CD4-positive, CD25-positive, alpha-beta regulatory T cell (primary cell): ENCODE results near the gene MBD3L2. TPM values are rescaled to one million over a fixed set of nuclear protein-coding genes. Genes with fewer than 3 reads are reported as not detected.
A peak's percentile ranks its signal among the peaks of the same experiment; 100 is the strongest.

ENCODE experiments used
- ATAC-seq, 2 donors: fragments of 150-1000 bp; cut with Tn5 transposase; one replicate each; pipeline ENCODE4 v1.10.0; 2021; ENCODE audit warnings: low read depth in 2 of 2, moderate number of reproducible peaks in 2 of 2, moderate library complexity in 1 of 2
- DNase-seq, 3 donors: peaks; one replicate each; pipeline versions ENCODE4 v3.0.0 to v3.0.0-alpha.2; 2012 to 2022; ENCODE audit warnings: mixed read lengths in 1 of 3
- H3K27ac ChIP-seq: one replicate; pipeline ENCODE4 v1.7.0; 2013; ENCODE audit warnings: mild to moderate bottlenecking, low read length; ENCODE audit not compliant: insufficient read depth, poor library complexity, severe bottlenecking
- H3K27me3 ChIP-seq: one replicate; pipeline ENCODE4 v1.7.0; 2013; ENCODE audit warnings: low read length; ENCODE audit not compliant: control insufficient read depth, insufficient read depth
- H3K36me3 ChIP-seq: one replicate; pipeline ENCODE4 v1.7.0; 2013; ENCODE audit warnings: mild to moderate bottlenecking, low read length, moderate library complexity; ENCODE audit not compliant: control insufficient read depth, insufficient read depth
- H3K4me1 ChIP-seq: 2 replicates; pipeline ENCODE4 v1.7.0; 2013; ENCODE audit warnings: mild to moderate bottlenecking, low read length; ENCODE audit not compliant: insufficient read depth, control insufficient read depth, poor library complexity, severe bottlenecking
- H3K4me3 ChIP-seq: one replicate; pipeline ENCODE4 v1.7.0; 2013; ENCODE audit warnings: low read depth, mild to moderate bottlenecking, low read length, moderate library complexity
- H3K9me3 ChIP-seq, 2 experiments: 1 replicate in 1 of 2; 2 replicates in 1 of 2; pipeline ENCODE4 v1.7.0; 2013; ENCODE audit warnings: low read length in 2 of 2, mild to moderate bottlenecking in 1 of 2, moderate library complexity in 1 of 2; ENCODE audit not compliant: control insufficient read depth in 2 of 2
- H3K27ac Mint-ChIP-seq, 3 donors: one replicate each; pipeline ENCODE4 v1.8.0; 2020 to 2022; ENCODE audit warnings: mild to moderate bottlenecking in 3 of 3, mixed read lengths in 3 of 3, moderate library complexity in 2 of 3
- H3K27me3 Mint-ChIP-seq: one replicate; pipeline ENCODE4 v1.8.0; 2022; ENCODE audit warnings: mild to moderate bottlenecking, mixed read lengths
- H3K36me3 Mint-ChIP-seq: one replicate; pipeline ENCODE4 v1.8.0; 2020; ENCODE audit warnings: mixed read lengths
- H3K4me1 Mint-ChIP-seq, 4 donors: one replicate each; pipeline ENCODE4 v1.8.0; 2020 to 2022; ENCODE audit warnings: mixed read lengths in 4 of 4, mild to moderate bottlenecking in 1 of 4
- H3K4me3 Mint-ChIP-seq, 4 donors: one replicate each; pipeline ENCODE4 v1.8.0; 2020 to 2022; ENCODE audit warnings: mild to moderate bottlenecking in 4 of 4, mixed read lengths in 4 of 4, moderate library complexity in 3 of 4
- H3K9me3 Mint-ChIP-seq, 7 donors: one replicate each; pipeline ENCODE4 v1.8.0; 2020 to 2022; ENCODE audit warnings: mixed read lengths in 7 of 7, mild to moderate bottlenecking in 3 of 7, moderate library complexity in 2 of 7
- polyA plus RNA-seq, 4 donors: library from polyadenylated mRNA; unstranded; fragments of 300-500 nt; fragmentation: Illumina TruSeq; gene quantifications; one replicate each; pipeline ENCODE4 v1.2.3, GENCODE V29; 2021
- total RNA-seq: library from RNA; stranded (reverse); gene quantifications from one replicate; pipeline ENCODE4 v1.2.3, GENCODE V29; 2022

The MBD3L2 gene
- total and polyA plus RNA-seq, 5 donors from 2014 or later, result not detected

GRCh38 chr19:7074705-7075282 is 25.7 kb downstream of the MBD3L2 start:
- Mint-ChIP-seq H3K27me3 (peaks cover 4% of the 10 kb centered on the region), H3K4me3 (no peak overlapping the region), H3K36me3 (peaks cover 63% of the 10 kb centered on the region), H3K9me3 (peaks cover 0 to 44% (median 9%) of the 10 kb centered on the region in 7 donors), H3K4me1 (peaks cover 0 to 32% (median 8%) of the 10 kb centered on the region in 4 donors), H3K27ac (no peak overlapping the region)
- Histone ChIP-seq H3K4me1 (peaks cover 10% of the 10 kb centered on the region), H3K9me3 (peaks cover 39 to 45% of the 10 kb centered on the region in 2 experiments), H3K27me3 (no peaks in the 10 kb centered on the region), H3K27ac (no peak overlapping the region), H3K4me3 (no peak overlapping the region), H3K36me3 (peaks cover 81% of the 10 kb centered on the region)
- ATAC-seq (no peak), DNase-seq (no peak)

GRCh38 chr19:7076151-7076550 is 27.0 kb downstream of the MBD3L2 start:
- Histone ChIP-seq H3K9me3 (peaks cover 51 to 59% of the 10 kb centered on the region in 2 experiments), H3K27ac (no peak overlapping the region), H3K4me1 (no peaks in the 10 kb centered on the region), H3K27me3 (no peaks in the 10 kb centered on the region), H3K36me3 (peaks cover 92% of the 10 kb centered on the region), H3K4me3 (no peak overlapping the region)
- Mint-ChIP-seq H3K27ac (no peak overlapping the region), H3K36me3 (peaks cover 77% of the 10 kb centered on the region), H3K4me3 (no peak overlapping the region), H3K9me3 (peaks cover 0 to 56% (median 15%) of the 10 kb centered on the region in 7 donors), H3K4me1 (peaks cover 0 to 22% (median 5%) of the 10 kb centered on the region in 4 donors), H3K27me3 (peaks cover 4% of the 10 kb centered on the region)
- ATAC-seq (no peak), DNase-seq (no peak)

GRCh38 chr19:7078008-7078407 is 28.9 kb downstream of the MBD3L2 start:
- Histone ChIP-seq H3K4me3 (no peak overlapping the region), H3K36me3 (peaks cover 97% of the 10 kb centered on the region), H3K27ac (no peak overlapping the region), H3K27me3 (no peaks in the 10 kb centered on the region), H3K4me1 (no peaks in the 10 kb centered on the region), H3K9me3 (peaks cover 66 to 78% of the 10 kb centered on the region in 2 experiments)
- Mint-ChIP-seq H3K4me1 (peaks cover 0 to 11% (median 3%) of the 10 kb centered on the region in 4 donors), H3K27ac (no peak overlapping the region), H3K9me3 (peaks cover 0 to 73% (median 22%) of the 10 kb centered on the region in 7 donors), H3K36me3 (peaks cover 81% of the 10 kb centered on the region), H3K4me3 (no peak overlapping the region), H3K27me3 (peaks cover 4% of the 10 kb centered on the region)
- DNase-seq (no peak), ATAC-seq (no peak)

DNA sequence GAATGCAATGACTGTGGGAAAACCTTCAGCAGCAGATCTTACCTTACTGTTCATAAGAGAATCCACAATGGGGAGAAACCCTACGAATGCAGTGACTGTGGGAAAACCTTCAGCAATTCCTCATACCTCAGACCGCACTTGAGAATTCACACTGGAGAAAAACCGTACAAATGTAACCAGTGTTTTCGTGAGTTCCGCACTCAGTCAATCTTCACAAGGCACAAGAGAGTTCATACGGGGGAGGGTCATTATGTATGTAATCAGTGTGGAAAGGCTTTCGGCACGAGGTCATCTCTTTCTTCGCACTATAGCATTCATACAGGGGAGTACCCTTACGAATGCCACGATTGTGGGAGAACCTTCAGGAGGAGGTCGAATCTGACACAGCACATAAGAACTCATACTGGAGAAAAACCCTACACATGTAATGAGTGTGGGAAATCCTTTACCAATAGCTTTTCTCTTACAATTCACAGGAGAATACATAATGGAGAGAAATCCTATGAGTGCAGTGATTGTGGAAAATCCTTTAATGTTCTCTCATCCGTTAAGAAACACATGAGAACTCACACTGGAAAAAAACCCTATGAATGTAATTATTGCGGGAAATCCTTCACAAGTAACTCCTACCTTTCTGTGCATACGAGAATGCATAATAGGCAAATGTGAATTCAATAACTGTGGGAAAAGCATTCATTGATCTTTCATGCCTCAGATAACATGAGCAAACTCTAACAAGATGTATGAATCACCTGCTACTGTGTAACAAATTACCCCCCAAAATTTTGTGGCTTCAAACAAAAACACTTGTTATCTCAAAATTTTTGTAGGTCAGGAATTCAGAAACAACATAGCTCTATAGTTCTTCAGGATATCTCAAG is 34.2 kb downstream of the MBD3L2 start:
- Histone ChIP-seq H3K27me3 (no peaks in the 10 kb centered on the region), H3K4me3 (peak overlapping the region; percentile 24), H3K9me3 (peaks cover 87 to 98% of the 10 kb centered on the region in 2 experiments), H3K4me1 (no peaks in the 10 kb centered on the region), H3K27ac (no peak overlapping the region), H3K36me3 (peaks cover 62% of the 10 kb centered on the region)
- DNase-seq (peak in 1 of 3 donors; percentile 44), ATAC-seq (no peak)
- peaks cover 0 to 3% (median 1%) of the 10 kb centered on the region in 4 donors for H3K4me1 Mint-ChIP-seq
- H3K36me3 Mint-ChIP-seq, result peaks cover 58% of the 10 kb centered on the region
- no peaks in the 10 kb centered on the region for H3K27me3 Mint-ChIP-seq
- H3K27ac Mint-ChIP-seq, result no peak overlapping the region
- peak overlapping the region in 1 of 4 donors; percentile 41 for H3K4me3 Mint-ChIP-seq
- peaks cover 0 to 74% (median 22%) of the 10 kb centered on the region in 7 donors for H3K9me3 Mint-ChIP-seq

- no peak overlapping the region for H3K4me3 ChIP-seq
- no peak for DNase-seq
- Mint-ChIP-seq H3K9me3 (peaks cover 0 to 62% (median 9%) of the 10 kb centered on the region in 7 donors), H3K4me3 (no peak overlapping the region), H3K4me1 (no peaks in the 10 kb centered on the region), H3K27ac (no peak overlapping the region), H3K27me3 (no peaks in the 10 kb centered on the region), H3K36me3 (peaks cover 6% of the 10 kb centered on the region)
- H3K27ac ChIP-seq, result no peak overlapping the region
- peaks cover 50 to 91% of the 10 kb centered on the region in 2 experiments for H3K9me3 ChIP-seq
- H3K4me1 ChIP-seq, result no peaks in the 10 kb centered on the region
- no peaks in the 10 kb centered on the region for H3K27me3 ChIP-seq
- H3K36me3 ChIP-seq, result peaks cover 6% of the 10 kb centered on the region
- no peak for ATAC-seq
Observed at GRCh38 chr19:7088999-7089398, 39.9 kb downstream of the MBD3L2 start.

DNA sequence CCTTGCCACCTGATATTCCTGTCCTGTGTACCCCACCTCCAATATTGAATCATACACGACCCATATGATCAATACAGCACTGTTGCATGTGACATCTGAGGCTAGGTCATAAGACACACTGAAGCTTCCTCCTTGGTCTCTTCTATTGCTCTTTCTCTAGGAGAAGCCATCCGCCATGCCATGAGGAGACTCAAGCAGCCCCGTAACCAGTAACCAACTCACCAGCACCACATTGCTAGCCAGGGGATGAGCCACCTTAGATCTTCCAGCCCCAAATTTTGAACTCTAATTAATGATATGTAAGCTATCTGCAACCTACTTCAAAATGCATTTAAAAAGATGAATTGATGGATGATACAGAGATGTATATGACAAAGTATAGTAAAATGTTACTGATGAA is 49.0 kb downstream of the MBD3L2 start:
- Mint-ChIP-seq H3K36me3 (peaks cover 8% of the 10 kb centered on the region), H3K27me3 (peaks cover 14% of the 10 kb centered on the region), H3K27ac (peak overlapping the region; percentile 89 to 96 (median 92)), H3K4me1 (peaks cover 5 to 33% (median 19%) of the 10 kb centered on the region in 4 donors), H3K4me3 (peak overlapping the region; percentile 85 to 99 (median 94)), H3K9me3 (peaks cover 3 to 41% (median 12%) of the 10 kb centered on the region in 7 donors)
- no peak overlapping the region for H3K27ac ChIP-seq
- H3K36me3 ChIP-seq, result no peaks in the 10 kb centered on the region
- ATAC-seq (no peak), DNase-seq (no peak)
- H3K4me1 ChIP-seq, result peaks cover 20% of the 10 kb centered on the region
- peaks cover 11 to 31% of the 10 kb centered on the region in 2 experiments for H3K9me3 ChIP-seq
- peak overlapping the region; percentile 62 for H3K4me3 ChIP-seq
- H3K27me3 ChIP-seq, result no peaks in the 10 kb centered on the region

DNA sequence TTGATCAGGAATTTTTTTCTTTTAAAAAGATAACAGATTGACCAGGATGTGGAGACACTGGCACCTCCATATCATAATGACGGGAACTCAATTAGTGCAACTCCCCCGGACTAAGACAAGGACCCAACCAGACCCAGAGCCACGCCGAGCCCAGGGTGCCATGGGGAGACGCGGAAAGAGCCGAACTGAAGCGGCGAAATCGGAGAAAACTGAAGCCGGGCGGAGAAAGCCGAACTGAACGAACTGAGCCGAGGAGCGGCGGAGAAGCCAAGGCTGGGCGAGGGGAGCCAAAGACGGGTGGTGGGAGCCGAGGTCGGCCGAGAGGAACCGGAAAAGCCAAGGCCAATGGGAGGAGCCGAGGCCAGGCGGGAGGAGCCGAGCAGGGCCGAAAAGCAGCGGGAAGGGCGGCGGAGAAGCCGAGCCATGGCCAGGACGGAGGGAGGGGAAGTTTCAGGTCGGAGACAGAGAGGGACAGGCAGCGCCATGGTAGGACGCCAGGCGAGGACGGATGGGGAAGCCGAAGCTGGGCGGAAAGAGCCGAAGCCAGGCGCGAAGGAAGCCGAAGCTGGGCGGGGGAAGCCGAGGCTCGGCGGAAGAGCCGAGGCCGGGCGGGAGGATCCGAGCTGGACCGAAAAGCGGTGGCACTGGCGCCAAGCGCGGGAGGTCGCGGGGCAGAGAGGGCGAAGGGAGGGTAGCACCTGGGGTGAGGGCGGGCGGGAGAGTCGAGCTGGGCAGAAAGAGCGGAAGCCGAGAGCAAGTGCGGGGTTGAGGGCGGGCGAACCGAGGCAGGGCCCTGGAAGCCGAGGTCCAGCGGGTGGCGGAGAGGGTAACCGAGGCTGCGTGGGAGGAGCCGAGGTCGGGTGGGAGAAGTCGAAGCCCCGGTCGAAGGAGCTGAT is 49.8 kb downstream of the MBD3L2 start:
- Histone ChIP-seq H3K9me3 (peaks cover 9 to 24% of the 10 kb centered on the region in 2 experiments), H3K36me3 (no peaks in the 10 kb centered on the region), H3K27me3 (no peaks in the 10 kb centered on the region), H3K27ac (peak overlapping the region; percentile 80), H3K4me1 (peaks cover 20% of the 10 kb centered on the region), H3K4me3 (peak overlapping the region; percentile 62)
- Mint-ChIP-seq H3K27me3 (peaks cover 14% of the 10 kb centered on the region), H3K27ac (peak overlapping the region; percentile 92 to 99 (median 96)), H3K9me3 (peaks cover 3 to 36% (median 12%) of the 10 kb centered on the region in 7 donors), H3K4me3 (peak overlapping the region; percentile 85 to 99 (median 94)), H3K36me3 (peaks cover 8% of the 10 kb centered on the region), H3K4me1 (peaks cover 5 to 33% (median 19%) of the 10 kb centered on the region in 4 donors)
- ATAC-seq, result peak; percentile 91
- peak; percentile 77 to 92 (median 87) for DNase-seq
